A549 (cell line): ENCODE data around the gene FSTL3. TPM values are rescaled to one million over a fixed set of nuclear protein-coding genes. Genes with fewer than 3 reads are reported as not detected.

Experiments used
- ATAC-seq, 2 experiments: fragments of 200-7000 bp in 1 of 2; fragments of >200 bp in 1 of 2; cut with Nextera tagmentation in 1 of 2; cut with Tn5 transposase in 1 of 2; 3 replicates each; pipeline versions ENCODE4 v1.8.0 to v1.9.1; 2018 to 2020; ENCODE audit warnings: mild to moderate bottlenecking in 1 of 2, moderate library complexity in 1 of 2
- CTCF ChIA-PET: fragments of 300-600 bp; sonication (Branson Sonifier 250); formaldehyde crosslinking; extraction: SDS; loops from one replicate; lab custom pipeline; 2021; ENCODE audit warnings: antibody characterized with exemption, inconsistent platforms; lab: Yijun Ruan, JAX
- POLR2A ChIA-PET: fragments of 350-600 bp; formaldehyde crosslinking; extraction: SDS; loops from one replicate; lab custom pipeline; 2021; ENCODE audit warnings: antibody characterized with exemption, inconsistent platforms; lab: Yijun Ruan, JAX
- DNase-seq, 2 experiments: peaks; one replicate each; pipeline versions ENCODE4 v3.0.0 to v3.0.0-alpha.2; 2011 to 2016; ENCODE audit warnings: low read depth in 1 of 2, low spot score in 1 of 2
- FAIRE-seq: peaks from 2 replicates; lab custom pipeline; 2011; peaks lifted over from hg19 to GRCh38; lab: Jason Lieb, UNC
- H3K27ac ChIP-seq, 2 experiments: fragments of >200 bp; sonication (Bioruptor Twin); formaldehyde crosslinking; 3 replicates each; pipeline ENCODE4 v1.5.1; 2016 to 2017
- H3K4me1 ChIP-seq: fragments of >200 bp; sonication (Bioruptor Twin); formaldehyde crosslinking; 3 replicates; pipeline ENCODE4 v1.6.1; 2016
- H3K4me2 ChIP-seq: fragments of >200 bp; sonication (Bioruptor Twin); formaldehyde crosslinking; 3 replicates; pipeline ENCODE4 v1.6.1; 2016
- H3K4me3 ChIP-seq: fragments of >200 bp; sonication (Bioruptor Twin); formaldehyde crosslinking; 3 replicates; pipeline ENCODE4 v1.5.1; 2016
- H3K9me3 ChIP-seq: fragments of >200 bp; sonication (Bioruptor Twin); formaldehyde crosslinking; 3 replicates; pipeline ENCODE4 v1.6.1; 2016
- BHLHE40 ChIP-seq: IDR thresholded peaks from 2 replicates; pipeline ENCODE4 v1.6.1; 2012; ENCODE audit warnings: low read depth, low read length, inconsistent platforms
- CBX2 ChIP-seq: fragments of 200-600 bp; sonication (generic); IDR thresholded peaks from 2 replicates; pipeline ENCODE4 v1.6.1; 2016; ENCODE audit warnings: low read depth, mild to moderate bottlenecking, borderline replicate concordance
- CHD2 ChIP-seq: fragments of 150-350 bp; IDR thresholded peaks from 2 replicates; pipeline ENCODE4 v1.6.1; 2014; ENCODE audit warnings: low read length; ENCODE audit not compliant: partially characterized antibody
- CHD4 ChIP-seq: fragments of 200-600 bp; sonication (generic); IDR thresholded peaks from 2 replicates; pipeline ENCODE4 v1.6.1; 2016; ENCODE audit warnings: antibody characterized with exemption, mild to moderate bottlenecking, borderline replicate concordance
- E2F6 ChIP-seq: IDR thresholded peaks from 2 replicates; pipeline ENCODE4 v1.6.1; 2012; ENCODE audit warnings: low read depth, borderline replicate concordance
- FOSB ChIP-seq: fragments of 250-450 bp; sonication (Bioruptor Pico); IDR thresholded peaks from 2 replicates; pipeline ENCODE4 v1.5.0; 2020; ENCODE audit warnings: mild to moderate bottlenecking, moderate library complexity
- FOSL2 ChIP-seq, 2 experiments: fragments of 450-650 bp in 1 of 2; fragments of >200 bp in 1 of 2; sonication (Bioruptor Twin) in 1 of 2; formaldehyde crosslinking; IDR thresholded peaks; 2 replicates each; pipeline versions ENCODE4 v1.5.0 to v1.6.1; 2016 to 2020; ENCODE audit warnings: mild to moderate bottlenecking in 1 of 2, moderate library complexity in 1 of 2
- HOXB13 ChIP-seq: fragments of 250-450 bp; sonication (Bioruptor Pico); IDR thresholded peaks from 2 replicates; pipeline ENCODE4 v1.5.0; 2020; ENCODE audit warnings: low read depth, mild to moderate bottlenecking, moderate library complexity
- HOXB5 ChIP-seq: fragments of 250-450 bp; sonication (Bioruptor Pico); IDR thresholded peaks from 2 replicates; pipeline ENCODE4 v1.5.0; 2020; ENCODE audit warnings: mild to moderate bottlenecking, moderate library complexity
- JUN ChIP-seq, 2 experiments: fragments of >200 bp; sonication (Bioruptor Twin); formaldehyde crosslinking; IDR thresholded peaks; 2 replicates in 1 of 2; 3 replicates in 1 of 2; pipeline ENCODE4 v1.6.1; 2016 to 2017
- KDM1A ChIP-seq: fragments of 200-600 bp; sonication (generic); IDR thresholded peaks from 2 replicates; pipeline ENCODE4 v1.6.1; 2016; ENCODE audit warnings: low read depth, mild to moderate bottlenecking
- NPAS2 ChIP-seq: fragments of 250-450 bp; sonication (Bioruptor Pico); IDR thresholded peaks from 2 replicates; pipeline ENCODE4 v1.8.0; 2022; ENCODE audit warnings: mild to moderate bottlenecking, moderate library complexity, borderline replicate concordance
- NR3C1 ChIP-seq: fragments of >200 bp; sonication (Bioruptor Twin); formaldehyde crosslinking; IDR thresholded peaks from 3 replicates; pipeline ENCODE4 v1.6.1; 2017
- RAD21 ChIP-seq, 2 experiments: fragments of >200 bp in 1 of 2; sonication (Bioruptor Twin) in 1 of 2; formaldehyde crosslinking in 1 of 2; IDR thresholded peaks in 1 of 2; conservative IDR thresholded peaks in 1 of 2; 2 replicates in 1 of 2; 3 replicates in 1 of 2; pipeline ENCODE4 v1.6.1; 2012 to 2018; ENCODE audit warnings: inconsistent platforms in 1 of 2
- RCOR1 ChIP-seq: fragments of 150-350 bp; IDR thresholded peaks from 2 replicates; pipeline ENCODE4 v1.6.1; 2014; ENCODE audit warnings: antibody characterized with exemption, low read length, low read depth
- RNF2 ChIP-seq: fragments of 200-600 bp; sonication (generic); IDR thresholded peaks from 2 replicates; pipeline ENCODE4 v1.6.1; 2016; ENCODE audit warnings: low read depth, mild to moderate bottlenecking, antibody characterized with exemption, moderate library complexity, borderline replicate concordance
- ZNF302 ChIP-seq: fragments of 250-450 bp; sonication (Bioruptor Pico); IDR thresholded peaks from 2 replicates; pipeline ENCODE4 v1.9.0; 2021; ENCODE audit warnings: inconsistent platforms, mild to moderate bottlenecking, moderate library complexity
- WGBS: methylation state at CpG from one replicate; pipeline ENCODE4 v1.1.6; 2017; ENCODE audit errors: missing lambda C conversion rate; 5-methylcytosine and 5-hydroxymethylcytosine counted together
- polyA plus RNA-seq, 4 experiments: library from polyadenylated mRNA; depleted of rRNA in 3 of 4; stranded (reverse); fragments of >200 nt; fragmentation: RNase III in 1 of 4; extraction: RNeasy Plus Mini Kit Qiagen cat#74134 plus additional on column Dnase treatment in 1 of 4; gene quantifications; 2 replicates in 3 of 4; 3 replicates in 1 of 4; pipeline ENCODE4 v1.2.3, GENCODE V29; 2011 to 2017
- TF ChIP-seq, protein P1 (sequence below): fragments of >200 bp; sonication (Bioruptor Twin); formaldehyde crosslinking; IDR thresholded peaks from 3 replicates; pipeline ENCODE4 v1.6.1; 2016
- TF ChIP-seq, protein P2 (sequence below): fragments of >200 bp; sonication (Bioruptor Twin); formaldehyde crosslinking; IDR thresholded peaks from 2 replicates; pipeline ENCODE4 v1.6.1; 2016
- TF ChIP-seq, protein P3 (sequence below): fragments of 250-450 bp; sonication (Bioruptor Pico); IDR thresholded peaks from 2 replicates; pipeline ENCODE4 v1.5.0; 2021; ENCODE audit warnings: mild to moderate bottlenecking, moderate library complexity, borderline replicate concordance

FSTL3 gene
- polyA plus RNA-seq, 2 of the 4 experiments (the other 2 are of a cell fraction): 58.1 to 131 TPM

GRCh38 chr19:685454-685931 lies 9.3 kb downstream of the FSTL3 start:
- TF ChIP-seq BHLHE40: no peak
- TF ChIP-seq, protein P1, sequence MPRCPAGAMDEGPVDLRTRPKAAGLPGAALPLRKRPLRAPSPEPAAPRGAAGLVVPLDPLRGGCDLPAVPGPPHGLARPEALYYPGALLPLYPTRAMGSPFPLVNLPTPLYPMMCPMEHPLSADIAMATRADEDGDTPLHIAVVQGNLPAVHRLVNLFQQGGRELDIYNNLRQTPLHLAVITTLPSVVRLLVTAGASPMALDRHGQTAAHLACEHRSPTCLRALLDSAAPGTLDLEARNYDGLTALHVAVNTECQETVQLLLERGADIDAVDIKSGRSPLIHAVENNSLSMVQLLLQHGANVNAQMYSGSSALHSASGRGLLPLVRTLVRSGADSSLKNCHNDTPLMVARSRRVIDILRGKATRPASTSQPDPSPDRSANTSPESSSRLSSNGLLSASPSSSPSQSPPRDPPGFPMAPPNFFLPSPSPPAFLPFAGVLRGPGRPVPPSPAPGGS: no peak
- no peak for TF ChIP-seq NR3C1
- TF ChIP-seq RAD21 (conservative IDR thresholded peaks at IDR 0.05 in 1 of 2, IDR thresholded peaks at IDR 0.05 in 1 of 2): no peak
- no peak for TF ChIP-seq HOXB13 (CRISPR knock-in tag)
- no peak for TF ChIP-seq FOSL2 (IDR thresholded peaks at IDR 0.05)
- TF ChIP-seq FOSL2 (CRISPR knock-in tag; IDR thresholded peaks at IDR 0.05): no peak
- TF ChIP-seq, protein P2, sequence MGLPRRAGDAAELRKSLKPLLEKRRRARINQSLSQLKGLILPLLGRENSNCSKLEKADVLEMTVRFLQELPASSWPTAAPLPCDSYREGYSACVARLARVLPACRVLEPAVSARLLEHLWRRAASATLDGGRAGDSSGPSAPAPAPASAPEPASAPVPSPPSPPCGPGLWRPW: no peak
- Histone ChIP-seq H3K4me2 (no peak overlapping the region), H3K4me1 (peaks cover 14% of the 10 kb centered on the region; the same call in 2 of the 3 replicates), H3K4me3 (no peak overlapping the region), H3K27ac (no peak overlapping the region; a peak in 1 of 6 replicates), H3K9me3 (no peaks in the 10 kb centered on the region)
- 85% methylated on average over 25 of the region's 31 CpGs for WGBS
- ATAC-seq: 0 out of 6 replicates have a peak, but pooled peaks of 1 of the 2 experiments have one; percentile 1
- CTCF ChIA-PET: interaction anchor here (3.0 kb wide), 1 partner anchor 49 kb away, joined by 17 read pairs; no protein-coding TSS in a partner anchor
- FAIRE-seq: no peak
- POLR2A ChIA-PET: interaction anchor here (1.3 kb wide), 1 partner anchor 18 kb away, joined by 5 read pairs; no protein-coding TSS in a partner anchor
- no peak for DNase-seq

- POLR2A ChIA-PET: interaction anchor here (1.3 kb wide), 1 partner anchor 17 kb away, joined by 5 read pairs; no protein-coding TSS in a partner anchor
- H3K4me2 ChIP-seq: no peak overlapping the region
- ATAC-seq: peak; percentile 4 to 27; a peak in 3 of 6 replicates
- TF ChIP-seq KDM1A (no peak), CHD4 (no peak), E2F6 (no peak), CBX2 (no peak), HOXB5 (CRISPR knock-in tag) (no peak), RNF2 (no peak), NR3C1 (no peak), CHD2 (no peak), JUN (IDR thresholded peaks at IDR 0.05) (no peak), NPAS2 (CRISPR knock-in tag) (no peak), ZNF302 (CRISPR knock-in tag) (no peak), FOSB (no peak), BHLHE40 (no peak), RCOR1 (no peak), FOSL2 (IDR thresholded peaks at IDR 0.05) (no peak), FOSL2 (CRISPR knock-in tag; IDR thresholded peaks at IDR 0.05) (no peak)
- TF ChIP-seq, protein P3, sequence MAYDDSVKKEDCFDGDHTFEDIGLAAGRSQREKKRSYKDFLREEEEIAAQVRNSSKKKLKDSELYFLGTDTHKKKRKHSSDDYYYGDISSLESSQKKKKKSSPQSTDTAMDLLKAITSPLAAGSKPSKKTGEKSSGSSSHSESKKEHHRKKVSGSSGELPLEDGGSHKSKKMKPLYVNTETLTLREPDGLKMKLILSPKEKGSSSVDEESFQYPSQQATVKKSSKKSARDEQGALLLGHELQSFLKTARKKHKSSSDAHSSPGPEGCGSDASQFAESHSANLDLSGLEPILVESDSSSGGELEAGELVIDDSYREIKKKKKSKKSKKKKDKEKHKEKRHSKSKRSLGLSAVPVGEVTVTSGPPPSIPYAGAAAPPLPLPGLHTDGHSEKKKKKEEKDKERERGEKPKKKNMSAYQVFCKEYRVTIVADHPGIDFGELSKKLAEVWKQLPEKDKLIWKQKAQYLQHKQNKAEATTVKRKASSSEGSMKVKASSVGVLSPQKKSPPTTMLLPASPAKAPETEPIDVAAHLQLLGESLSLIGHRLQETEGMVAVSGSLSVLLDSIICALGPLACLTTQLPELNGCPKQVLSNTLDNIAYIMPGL: no peak
- TF ChIP-seq, protein P2: no peak
- TF ChIP-seq, all 56 proteins: peak for 0
- Histone ChIP-seq H3K27ac (peak overlapping the region in 1 of 2 experiments; percentile 10; a peak in 1 of 6 replicates), H3K9me3 (no peaks in the 10 kb centered on the region), H3K4me1 (peaks cover 10% of the 10 kb centered on the region; the same call in 2 of the 3 replicates), H3K4me3 (no peak overlapping the region)
- CTCF ChIA-PET: interaction anchor here (1.0 to 3.0 kb wide), 5 partner anchors 12 to 103 kb away, joined by 3 to 17 read pairs (median 3); no protein-coding TSS in a partner anchor
- no peak for DNase-seq
- no peak for FAIRE-seq
- WGBS: 64% methylated on average over 4 of the region's 17 CpGs
Measured at GRCh38 chr19:686589-687297, 10.6 kb downstream of the FSTL3 start.
